DMS153 (cell line): ENCODE data around the gene FBXO42.
"Not testable (repeated sequence)": the region's sequence is repeated elsewhere in the genome, so short reads cannot be mapped to it uniquely, and the experiment has no call there.

ENCODE experiments used
- DNase-seq: peaks from one replicate; lab custom pipeline; 2025; lab: John Stamatoyannopoulos, UW

Gene FBXO42

GRCh38 chr1:16372535-16373285 lies 20.4 kb upstream of the FBXO42 start:
- no peak for DNase-seq

DNA sequence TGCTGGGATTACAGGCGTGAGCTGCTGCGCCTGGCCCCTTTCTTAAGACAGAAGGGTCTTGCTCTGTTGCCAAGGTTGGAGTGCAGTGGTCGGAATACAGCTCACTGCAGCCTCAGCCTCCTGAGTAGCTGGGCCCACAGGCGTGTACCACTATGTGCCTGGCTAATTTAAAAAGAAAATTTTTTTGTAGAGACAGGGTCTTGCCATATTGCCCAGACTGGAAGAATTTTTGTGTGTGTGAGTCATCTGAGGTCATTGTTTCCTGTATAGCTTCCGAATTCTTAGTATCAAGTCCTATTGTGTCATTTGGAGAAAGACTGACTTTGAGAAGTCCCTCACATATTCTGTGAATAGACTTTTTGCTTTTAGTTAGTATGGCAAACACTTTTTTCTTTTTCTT lies 19.4 kb upstream of the FBXO42 start:
- DNase-seq, result no peak

DNA sequence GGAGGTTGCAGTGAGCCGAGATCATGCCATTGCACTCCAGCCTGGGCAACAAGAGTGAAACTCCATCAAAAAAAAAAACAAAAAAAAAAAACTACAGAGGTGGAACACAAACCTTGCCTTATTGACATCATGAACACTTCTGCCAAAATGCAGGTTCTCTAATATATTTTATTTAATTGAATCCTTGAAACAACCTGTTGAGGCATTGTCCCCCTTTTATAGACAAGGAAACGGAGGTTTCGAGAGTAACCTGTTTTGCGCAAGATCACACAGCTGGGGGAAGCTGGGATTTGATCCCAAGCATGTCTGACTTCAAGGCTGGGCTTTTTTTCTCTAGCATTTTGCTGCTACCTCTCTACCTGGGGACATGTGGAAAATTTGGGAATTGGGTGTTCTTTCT lies 17.5 kb upstream of the FBXO42 start:
- no peak for DNase-seq

GRCh38 chr1:16367968-16368890 lies 15.9 kb upstream of the FBXO42 start:
- DNase-seq, result no peak

GRCh38 chr1:16367258-16367967 lies 15.1 kb upstream of the FBXO42 start:
- DNase-seq, result peak; percentile 53

GRCh38 chr1:16366722-16367257 lies 14.5 kb upstream of the FBXO42 start, which contains the start of gene SZRD1:
SZRD1 (plus strand) TSS chr1:16367242; CDS start chr1:16367258, 16 bp downstream.
- DNase-seq, result peak; percentile 99

DNA sequence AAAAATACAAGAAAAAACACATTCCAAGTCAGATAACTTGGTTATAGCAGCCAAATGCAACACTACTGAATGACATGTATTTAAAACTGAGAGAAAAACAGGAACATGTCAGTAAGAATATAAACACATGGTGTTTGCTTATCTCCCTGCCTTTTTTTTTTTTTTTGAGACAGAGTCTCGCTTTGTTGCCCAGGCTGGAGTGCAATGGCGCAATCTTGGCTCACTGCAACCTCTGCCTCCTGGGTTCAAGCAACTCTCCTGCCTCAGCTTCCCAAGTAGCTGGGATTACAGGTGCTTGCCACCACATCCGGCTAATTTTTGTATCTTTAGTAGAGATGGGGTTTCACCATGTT lies 12.8 kb upstream of the FBXO42 start:
- DNase-seq, result not testable (repeated sequence)

DNA sequence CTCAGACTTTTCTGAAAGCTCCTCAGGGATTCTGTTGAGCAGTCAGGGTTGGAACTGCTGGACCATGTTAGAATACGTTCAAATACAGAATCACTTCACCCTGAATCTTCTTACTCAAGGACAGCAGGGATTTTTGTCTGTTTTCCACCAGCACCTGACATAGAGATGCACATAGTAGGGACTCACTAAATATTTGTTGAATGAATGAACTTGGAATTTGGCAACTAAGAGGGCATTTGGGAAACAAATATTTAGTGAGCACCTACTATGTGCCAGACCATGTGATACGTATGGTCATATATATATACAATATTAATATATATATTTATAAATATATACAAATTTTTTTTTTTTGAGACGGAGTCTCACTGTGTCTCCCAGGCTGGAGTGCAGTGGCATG lies 4.6 kb upstream of the FBXO42 start:
- no peak for DNase-seq

DNA sequence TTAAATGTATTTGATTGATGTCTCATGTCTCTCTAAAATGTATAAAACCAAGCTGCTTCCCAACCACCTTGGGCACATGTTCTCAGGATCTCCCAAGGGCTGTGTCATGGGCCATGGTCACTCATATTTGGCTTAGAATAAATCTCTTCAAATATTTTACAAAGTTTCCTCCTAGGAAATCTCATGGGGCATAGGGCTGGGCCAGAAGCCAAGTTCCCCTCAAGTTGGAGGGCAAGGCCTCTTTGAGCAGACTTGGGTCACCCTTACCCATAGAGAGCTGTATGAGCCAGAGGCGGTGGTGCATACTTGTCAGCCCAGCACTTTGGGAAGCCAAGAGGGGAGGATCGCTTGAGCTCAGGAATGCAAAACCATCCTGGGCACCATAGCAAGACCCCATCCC lies 2.3 kb upstream of the FBXO42 start:
- no peak for DNase-seq

DNA sequence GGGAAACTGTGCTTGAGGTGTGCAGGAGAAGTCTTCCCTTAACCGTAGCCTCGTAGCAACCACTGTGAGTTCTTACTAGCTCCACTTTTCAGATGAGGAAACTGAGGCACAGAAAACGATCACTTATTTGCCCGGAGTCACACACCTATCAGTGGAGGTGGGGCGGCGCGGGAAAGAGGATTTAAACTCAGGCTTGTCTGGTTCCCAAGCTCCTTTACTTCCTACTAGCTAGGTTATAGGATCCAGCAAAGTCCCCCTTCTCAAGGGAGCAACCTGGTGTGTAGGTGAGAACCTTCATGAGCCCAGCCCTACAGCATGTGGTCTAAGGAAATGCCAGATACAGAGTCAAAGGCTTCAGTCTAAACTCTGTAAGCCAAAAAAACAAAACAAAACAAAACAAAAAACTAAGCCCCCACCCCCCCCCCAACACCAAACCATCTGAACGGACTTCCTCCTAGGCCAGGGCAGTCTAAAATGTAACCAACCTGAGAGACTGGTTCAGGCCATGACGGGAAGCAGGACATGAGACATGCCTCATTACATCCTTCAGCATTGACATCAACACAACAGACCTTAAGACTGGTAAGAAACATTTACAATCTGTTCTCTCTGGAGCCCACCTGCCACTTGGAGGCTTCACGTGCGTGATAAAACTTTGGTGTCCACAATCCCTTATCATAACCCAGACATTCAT lies 709 bp upstream of the FBXO42 start:
- DNase-seq, result no peak

- no peak for DNase-seq
Observed at GRCh38 chr1:16351456-16351993, 755 bp downstream of the FBXO42 start.

GRCh38 chr1:16349847-16350406 lies 2.4 kb downstream of the FBXO42 start:
- DNase-seq, result no peak

DNA sequence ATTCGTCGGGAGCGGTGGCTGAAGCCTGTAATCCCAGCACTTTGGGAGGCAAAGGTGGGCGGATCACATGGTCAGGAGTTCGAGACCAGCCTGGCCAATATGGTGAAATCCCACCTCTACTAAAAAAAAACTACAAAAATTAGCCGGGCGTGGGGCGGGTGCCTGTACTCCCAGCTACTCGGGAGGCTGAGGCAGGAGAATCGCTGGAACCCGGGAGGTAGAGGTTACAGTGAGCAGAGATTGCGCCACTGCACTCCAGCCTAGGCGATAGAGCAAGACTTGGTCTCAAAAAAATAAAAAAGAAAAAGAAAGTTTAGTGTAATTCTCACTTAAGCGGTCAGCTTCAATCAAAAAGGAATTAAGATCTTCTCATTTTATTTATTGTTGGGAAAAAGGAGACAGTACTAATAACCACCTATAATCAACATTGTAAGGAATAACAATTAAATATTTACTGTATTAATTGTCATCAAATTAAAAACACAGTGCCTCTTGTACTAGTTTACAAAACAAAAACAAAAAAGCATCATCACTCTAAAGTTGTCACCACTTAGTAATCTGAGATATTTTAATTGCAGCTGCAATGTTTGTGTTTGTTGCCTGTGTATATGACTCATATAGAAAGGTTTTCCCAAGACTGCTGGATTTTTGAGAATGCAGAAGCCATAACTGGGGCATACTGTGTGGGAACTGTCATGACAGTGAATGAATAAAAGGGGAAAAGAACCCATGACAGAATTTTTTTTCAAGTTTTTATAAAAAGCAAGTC lies 3.7 kb downstream of the FBXO42 start:
- DNase-seq, result no peak

DNA sequence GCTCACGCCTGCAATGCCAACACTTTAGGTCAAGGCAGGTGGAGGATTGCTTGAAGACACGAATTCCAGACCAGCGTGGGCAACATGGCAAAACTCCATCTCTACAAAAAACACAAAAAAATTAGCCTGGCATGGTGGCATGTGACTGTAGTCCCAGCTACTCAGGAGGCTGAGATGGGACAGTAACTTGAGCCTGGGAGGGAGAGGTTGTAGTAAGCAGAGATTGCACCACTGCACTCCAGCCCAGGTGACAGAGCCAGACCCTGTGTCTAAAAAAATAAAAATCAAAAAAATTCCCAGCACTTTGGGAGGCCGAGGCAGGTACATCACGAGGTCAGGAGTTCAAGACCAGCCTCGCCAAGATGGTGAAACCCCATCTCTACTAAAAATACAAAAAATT lies 9.0 kb downstream of the FBXO42 start:
- not testable (repeated sequence) for DNase-seq

DNA sequence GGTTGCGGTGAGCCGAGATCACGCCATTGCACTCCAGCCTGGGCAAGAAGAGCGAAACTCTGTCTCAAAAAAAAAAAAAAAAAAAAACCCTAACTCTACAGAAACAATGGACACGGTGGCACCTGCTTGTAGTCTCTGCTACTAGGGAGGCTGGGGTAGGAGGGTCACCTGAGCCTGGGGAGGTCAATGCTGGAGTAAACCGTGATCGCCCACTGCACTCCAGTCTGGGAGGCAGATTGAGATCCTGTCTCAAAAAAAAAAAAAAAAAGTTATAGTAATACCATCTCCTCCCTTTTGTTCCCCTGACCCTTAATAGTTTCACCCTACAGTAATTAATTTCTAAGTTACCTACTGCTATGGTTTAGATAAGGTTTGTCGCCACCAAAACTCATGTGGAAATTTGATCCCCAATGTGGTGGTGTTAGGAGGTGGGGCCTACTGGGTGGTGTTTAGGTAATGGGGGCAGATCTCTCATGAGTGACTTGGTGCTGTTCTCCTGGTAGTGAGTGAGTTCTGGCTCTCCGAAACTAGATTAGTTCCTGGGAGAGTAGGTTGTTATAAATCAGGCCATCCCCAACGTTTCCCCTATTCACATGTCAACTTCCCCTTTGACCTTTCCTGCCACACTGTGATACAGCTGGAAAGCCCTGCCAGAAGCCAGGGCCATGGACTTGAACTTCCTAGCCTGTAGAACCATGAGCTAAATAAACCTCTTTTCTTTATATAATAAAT lies 9.8 kb downstream of the FBXO42 start:
- no peak for DNase-seq

DNA sequence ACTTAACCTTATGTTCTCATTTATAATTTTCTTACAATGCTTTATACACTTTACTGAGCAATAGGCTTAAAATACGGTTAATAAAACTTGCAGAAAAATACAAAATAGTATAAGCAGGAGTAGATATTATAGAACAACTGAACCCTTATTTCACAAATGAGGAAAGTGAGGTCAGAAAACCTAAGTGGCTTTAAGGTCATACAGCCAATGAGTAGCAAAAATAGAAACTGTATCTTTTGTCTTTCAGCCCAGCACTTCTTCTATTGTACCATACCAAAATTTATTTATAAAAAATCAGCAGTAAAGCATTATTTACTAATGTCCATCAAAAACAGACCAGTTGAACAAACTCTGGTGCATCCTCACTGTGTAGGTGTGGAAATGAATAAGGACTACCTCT lies 11.6 kb downstream of the FBXO42 start:
- no peak for DNase-seq

GRCh38 chr1:16338961-16339360 lies 13.3 kb downstream of the FBXO42 start:
- DNase-seq, result no peak

DNA sequence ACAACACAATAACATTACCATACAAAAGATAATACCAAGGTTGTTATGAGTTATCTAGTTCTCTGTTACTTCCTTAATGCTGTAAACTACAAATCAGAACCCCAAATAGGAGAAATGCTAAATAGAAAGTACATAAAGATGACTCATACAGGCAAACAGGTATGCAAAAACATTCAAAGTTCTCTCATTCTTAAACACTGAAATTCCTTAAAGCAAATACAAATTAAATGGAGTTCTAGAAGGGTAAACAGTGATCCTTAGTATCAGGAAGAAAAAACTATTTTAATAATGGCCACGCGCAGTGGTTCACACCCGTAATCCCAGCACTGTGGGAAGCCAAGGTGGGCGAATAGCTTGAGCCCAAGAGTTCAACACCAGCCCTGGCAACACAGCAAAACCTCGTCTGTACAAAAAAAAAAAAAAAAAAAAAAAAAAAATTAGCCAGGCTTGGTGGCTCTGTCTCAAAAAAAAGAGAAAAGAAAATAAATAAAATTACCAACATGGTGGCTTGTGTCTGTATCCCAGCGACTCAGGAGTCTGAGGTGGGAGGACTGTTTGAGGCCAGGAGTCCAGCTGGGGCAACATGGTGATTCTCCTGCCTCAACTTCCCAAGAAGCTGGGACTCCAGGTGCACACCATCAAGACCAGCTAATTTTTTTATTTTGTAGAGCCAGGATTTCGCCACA lies 17.5 kb downstream of the FBXO42 start:
- DNase-seq, result no peak

DNA sequence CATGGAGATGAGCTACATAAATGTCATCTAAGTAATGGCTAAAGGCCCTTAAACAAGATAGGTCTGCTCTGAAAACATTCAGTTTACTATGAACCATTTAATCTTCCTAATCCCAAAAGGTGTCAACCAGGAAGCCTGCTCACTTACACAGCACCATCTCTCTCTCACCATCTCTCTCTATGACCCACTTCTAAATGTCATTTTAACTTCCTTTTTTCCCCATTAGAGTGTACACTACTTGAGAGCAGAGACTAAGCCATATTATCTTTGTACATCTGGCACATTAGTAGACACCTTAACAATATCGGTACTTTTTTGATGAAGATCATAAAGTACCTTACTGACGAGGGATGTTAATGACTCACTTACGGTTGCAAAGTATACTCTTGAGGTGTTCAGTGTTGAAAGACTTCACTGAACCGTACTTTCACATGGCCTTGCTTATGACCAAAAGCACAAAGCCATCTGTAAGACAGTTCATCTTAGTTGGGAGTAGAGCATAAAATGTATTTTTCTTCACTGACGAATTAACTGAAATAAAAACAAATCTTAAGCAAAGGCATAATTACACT lies 25.4 kb downstream of the FBXO42 start:
- no peak for DNase-seq
